Keratinocyte (primary cell): ENCODE results near the gene MOV10L1.

Source experiments
- EZH2 ChIP-seq: IDR thresholded peaks from one replicate; pipeline ENCODE4 v1.6.1; 2012; ENCODE audit warnings: inconsistent platforms, mild to moderate bottlenecking, low read length, moderate library complexity
- TF ChIP-seq, protein P1 (sequence below), 3 experiments: IDR thresholded peaks in 1 of 3; conservative IDR thresholded peaks in 1 of 3; optimal IDR thresholded peaks in 1 of 3; 2 replicates in 2 of 3; 3 replicates in 1 of 3; pipeline versions ENCODE3 to v1.5.1; 2011; ENCODE audit warnings: low read length in 3 of 3, mild to moderate bottlenecking in 3 of 3, moderate library complexity in 2 of 3, control low read depth in 1 of 3, inconsistent platforms in 1 of 3; ENCODE audit not compliant: insufficient read depth in 2 of 3; ENCODE audit errors: extremely low read depth in 1 of 3

DNA sequence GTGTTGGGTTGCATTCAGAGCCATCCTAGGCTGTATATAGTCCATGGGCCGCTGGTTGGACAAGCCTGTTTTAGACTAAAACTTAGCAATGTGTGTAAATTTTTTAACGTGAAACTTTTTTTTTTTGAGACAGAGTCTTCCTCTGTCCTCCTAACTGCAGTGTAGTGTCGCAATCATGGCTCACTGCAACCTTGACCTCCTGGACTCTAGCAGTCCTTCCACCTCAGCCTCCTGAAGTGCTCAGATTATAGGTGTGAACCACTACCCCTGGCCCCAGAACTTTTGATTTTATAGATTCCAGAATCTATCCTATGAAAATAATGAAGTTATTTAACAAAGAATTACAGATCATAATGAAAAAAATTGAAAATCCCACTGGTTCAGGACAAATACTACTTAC is 50.8 kb downstream of the MOV10L1 start:
- TF ChIP-seq, protein P1, sequence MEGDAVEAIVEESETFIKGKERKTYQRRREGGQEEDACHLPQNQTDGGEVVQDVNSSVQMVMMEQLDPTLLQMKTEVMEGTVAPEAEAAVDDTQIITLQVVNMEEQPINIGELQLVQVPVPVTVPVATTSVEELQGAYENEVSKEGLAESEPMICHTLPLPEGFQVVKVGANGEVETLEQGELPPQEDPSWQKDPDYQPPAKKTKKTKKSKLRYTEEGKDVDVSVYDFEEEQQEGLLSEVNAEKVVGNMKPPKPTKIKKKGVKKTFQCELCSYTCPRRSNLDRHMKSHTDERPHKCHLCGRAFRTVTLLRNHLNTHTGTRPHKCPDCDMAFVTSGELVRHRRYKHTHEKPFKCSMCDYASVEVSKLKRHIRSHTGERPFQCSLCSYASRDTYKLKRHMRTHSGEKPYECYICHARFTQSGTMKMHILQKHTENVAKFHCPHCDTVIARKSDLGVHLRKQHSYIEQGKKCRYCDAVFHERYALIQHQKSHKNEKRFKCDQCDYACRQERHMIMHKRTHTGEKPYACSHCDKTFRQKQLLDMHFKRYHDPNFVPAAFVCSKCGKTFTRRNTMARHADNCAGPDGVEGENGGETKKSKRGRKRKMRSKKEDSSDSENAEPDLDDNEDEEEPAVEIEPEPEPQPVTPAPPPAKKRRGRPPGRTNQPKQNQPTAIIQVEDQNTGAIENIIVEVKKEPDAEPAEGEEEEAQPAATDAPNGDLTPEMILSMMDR (optimal IDR thresholded peaks at IDR 0.05 in 1 of 3, IDR thresholded peaks at IDR 0.05 in 1 of 3, conservative IDR thresholded peaks at IDR 0.05 in 1 of 3; ENCODE audit: extremely low read depth in 1 of 3, insufficient read depth in 2 of 3, low read length in 3 of 3): no peak
- no peak for TF ChIP-seq EZH2
